HepG2 (cell line): ENCODE data around the gene KDM3A. TPM values are rescaled to one million over a fixed set of nuclear protein-coding genes. Genes with fewer than 3 reads are reported as not detected.

Experiments
- ATAC-seq: fragments of 200-7000 bp; cut with Tn5 transposase; 3 replicates; pipeline ENCODE4 v1.9.1; 2020; ENCODE audit warnings: mild to moderate bottlenecking, moderate library complexity
- BruUV-seq: library from RNA; stranded (reverse); fragments of 400-500 nt; replicated peaks from 2 replicates; lab custom pipeline; 2021; lab: Mats Ljungman, UMichigan
- CTCF ChIA-PET: fragments of 300-600 bp; formaldehyde crosslinking; extraction: SDS; loops from one replicate; lab custom pipeline; 2021; ENCODE audit warnings: low total read pairs, inconsistent platforms, low intra/inter-chr PET ratio; lab: Yijun Ruan, JAX
- POLR2A ChIA-PET: fragments of 350-600 bp; sonication (Branson Sonifier 250); formaldehyde crosslinking; loops from one replicate; lab custom pipeline; 2020; ENCODE audit warnings: antibody characterized with exemption, inconsistent platforms; lab: Yijun Ruan, JAX
- DNase-seq: peaks from one replicate; pipeline ENCODE4 v3.0.0-alpha.2; 2015; ENCODE audit warnings: low spot score
- FAIRE-seq: peaks from 3 replicates; lab custom pipeline; 2011; peaks lifted over from hg19 to GRCh38; lab: Jason Lieb, UNC
- H2AFZ ChIP-seq: one replicate; pipeline ENCODE4 v1.6.1; 2011; ENCODE audit warnings: low read length, inconsistent platforms
- H3K27ac ChIP-seq: fragments of 300-600 bp; 3 replicates; pipeline ENCODE4 v1.8.0; 2011; ENCODE audit warnings: mixed run types, mild to moderate bottlenecking, mixed read lengths, low read length, inconsistent platforms; ENCODE audit not compliant: insufficient read depth; ENCODE audit errors: extremely low read length
- H3K27me3 ChIP-seq, 2 experiments: fragments of 200-600 bp in 1 of 2; 2 replicates in 1 of 2; 3 replicates in 1 of 2; pipeline versions ENCODE4 v1.6.0 to v1.8.0; 2011; ENCODE audit warnings: low read length in 2 of 2, mild to moderate bottlenecking in 2 of 2, moderate library complexity in 2 of 2, inconsistent platforms in 1 of 2; ENCODE audit not compliant: insufficient read depth in 2 of 2, control insufficient read depth in 1 of 2
- H3K36me3 ChIP-seq, 2 experiments: fragments of 200-600 bp in 1 of 2; replicated peaks in 1 of 2; 2 replicates in 1 of 2; 3 replicates in 1 of 2; pipeline versions ENCODE4 v1.5.1 to v1.8.0; 2011; ENCODE audit warnings: low read length in 2 of 2, inconsistent platforms in 1 of 2; ENCODE audit not compliant: insufficient read depth in 2 of 2, control insufficient read depth in 1 of 2
- H3K4me1 ChIP-seq: 2 replicates; pipeline ENCODE4 v1.5.1; 2012; ENCODE audit warnings: low read length, inconsistent platforms; ENCODE audit not compliant: insufficient read depth
- H3K4me2 ChIP-seq: 2 replicates; pipeline ENCODE4 v1.6.0; 2011; ENCODE audit warnings: low read depth, low read length, inconsistent platforms
- H3K4me3 ChIP-seq, 3 experiments: fragments of 200-600 bp in 1 of 3; sonication (generic), shearing (Covaris generic) in 1 of 3; replicated peaks in 1 of 3; 2 replicates each; pipeline ENCODE4 v1.5.1; 2011 to 2016; ENCODE audit warnings: low read length in 3 of 3, inconsistent platforms in 2 of 3, low read depth in 2 of 3, mild to moderate bottlenecking in 2 of 3, control low read depth in 1 of 3, mixed read lengths in 1 of 3; ENCODE audit not compliant: insufficient read depth in 1 of 3
- H3K79me2 ChIP-seq: one replicate; pipeline ENCODE4 v1.6.1; 2011; ENCODE audit warnings: low read length, inconsistent platforms; ENCODE audit not compliant: insufficient read depth
- H3K9ac ChIP-seq: 2 replicates; pipeline ENCODE4 v1.6.0; 2011; ENCODE audit warnings: mild to moderate bottlenecking, low read depth, low read length, inconsistent platforms; ENCODE audit not compliant: insufficient read depth
- H3K9me3 ChIP-seq: 2 replicates; pipeline ENCODE4 v1.5.1; 2012; ENCODE audit warnings: mild to moderate bottlenecking, low read length
- H4K20me1 ChIP-seq: 2 replicates; pipeline ENCODE4 v1.6.0; 2011; ENCODE audit warnings: inconsistent platforms, mild to moderate bottlenecking, low read length, moderate library complexity; ENCODE audit not compliant: insufficient read depth
- ARHGAP35 ChIP-seq: sonication (generic); formaldehyde crosslinking; IDR thresholded peaks from 2 replicates; pipeline ENCODE4 v1.9.0; 2022; ENCODE audit warnings: mild to moderate bottlenecking, inconsistent platforms, moderate library complexity, missing genetic modification reagents, borderline replicate concordance
- CBX2 ChIP-seq, 2 experiments: fragments of 200-600 bp in 1 of 2; sonication (generic); formaldehyde crosslinking in 1 of 2; IDR thresholded peaks; 2 replicates each; pipeline versions ENCODE4 v1.7.0 to v1.8.1; 2018 to 2022; ENCODE audit warnings: low read depth in 2 of 2, low read length in 1 of 2, mild to moderate bottlenecking in 1 of 2, missing genetic modification reagents in 1 of 2
- EED ChIP-seq: sonication (generic); formaldehyde crosslinking; IDR thresholded peaks from 2 replicates; pipeline ENCODE4 v1.5.0; 2020; ENCODE audit warnings: mild to moderate bottlenecking, missing genetic modification reagents
- HES4 ChIP-seq: sonication (generic); formaldehyde crosslinking; IDR thresholded peaks from 2 replicates; pipeline ENCODE4 v1.9.0; 2021; ENCODE audit warnings: mild to moderate bottlenecking, missing genetic modification reagents, borderline replicate concordance
- IRX3 ChIP-seq: sonication (generic); formaldehyde crosslinking; IDR thresholded peaks from 2 replicates; pipeline ENCODE4 v1.8.1; 2023; ENCODE audit warnings: mild to moderate bottlenecking, low read depth, missing genetic modification reagents, borderline replicate concordance
- KDM1A ChIP-seq: IDR thresholded peaks from 2 replicates; pipeline ENCODE4 v1.6.1; 2016; ENCODE audit warnings: missing compliant biosample characterization
- PAX8 ChIP-seq: sonication (generic); formaldehyde crosslinking; IDR thresholded peaks from 2 replicates; pipeline ENCODE4 v1.8.0; 2022; ENCODE audit warnings: mild to moderate bottlenecking, missing genetic modification reagents, borderline replicate concordance
- SETDB1 ChIP-seq: sonication (generic); formaldehyde crosslinking; IDR thresholded peaks from 2 replicates; pipeline ENCODE4 v1.5.1; 2020; ENCODE audit warnings: missing genetic modification reagents, mild to moderate bottlenecking, borderline replicate concordance
- TMF1 ChIP-seq: sonication (generic); formaldehyde crosslinking; IDR thresholded peaks from 2 replicates; pipeline ENCODE4 v1.8.1; 2022; ENCODE audit warnings: low read depth, missing genetic modification reagents
- ZBTB20 ChIP-seq: sonication (generic); formaldehyde crosslinking; IDR thresholded peaks from 2 replicates; pipeline ENCODE4 v1.8.1; 2023; ENCODE audit warnings: missing genetic modification reagents, low read depth, mild to moderate bottlenecking, borderline replicate concordance
- ZFYVE20 ChIP-seq: sonication (generic); formaldehyde crosslinking; IDR thresholded peaks from 2 replicates; pipeline ENCODE4 v1.8.0; 2023; ENCODE audit warnings: low read depth, mild to moderate bottlenecking, moderate library complexity, missing genetic modification reagents, borderline replicate concordance
- ZNF101 ChIP-seq: sonication (generic); formaldehyde crosslinking; IDR thresholded peaks from 2 replicates; pipeline ENCODE4 v1.4.0; 2020; ENCODE audit warnings: mild to moderate bottlenecking, low read depth, missing genetic modification reagents, borderline replicate concordance
- ZNF547 ChIP-seq: sonication (generic); formaldehyde crosslinking; IDR thresholded peaks from 2 replicates; pipeline ENCODE4 v1.5.1; 2020; ENCODE audit warnings: mild to moderate bottlenecking, missing genetic modification reagents
- ZNF747 ChIP-seq: sonication (generic); formaldehyde crosslinking; IDR thresholded peaks from 2 replicates; pipeline ENCODE4 v1.8.1; 2023; ENCODE audit warnings: missing genetic modification reagents, mild to moderate bottlenecking, borderline replicate concordance
- WGBS: methylation state at CpG from one replicate; pipeline ENCODE4 v1.1.6; 2017; ENCODE audit warnings: low lambda C conversion rate; 5-methylcytosine and 5-hydroxymethylcytosine counted together
- in situ Hi-C: cut with HindIII; loops from 2 replicates; pipeline ENCODE4 v1.10.0; 2017; ENCODE audit warnings: low pct_unique_long_range_greater_than_20kb; ENCODE audit not compliant: extremely low pct_ligation_motif_present
- intact Hi-C: fragments of 100-400 bp; cut with micrococcal nuclease; formaldehyde crosslinking; loops from one replicate; pipeline ENCODE4 v1.10.0; 2022; ENCODE audit not compliant: unreplicated experiment
- polyA plus RNA-seq, 8 experiments: library from polyadenylated mRNA; depleted of rRNA in 3 of 8; stranded (reverse) in 7 of 8; unstranded in 1 of 8; fragments of >200 nt; fragmentation: Illumina TruSeq in 4 of 8; extraction: Trizol in 4 of 8; gene quantifications; 2 replicates each; pipeline versions ENCODE4 v1.2.1 to v1.2.3, GENCODE V29; 2011 to 2016; ENCODE audit warnings: low read depth in 4 of 8, missing spikeins in 1 of 8, mixed read lengths in 1 of 8; ENCODE audit not compliant: insufficient read depth in 1 of 8
- total RNA-seq, 5 experiments: library from RNA; depleted of rRNA; stranded (reverse); fragments of >200 nt; fragmentation: Illumina TruSeq; extraction: Trizol; gene quantifications; 2 replicates each; pipeline ENCODE4 v1.2.3, GENCODE V29; 2016; ENCODE audit warnings: low read depth in 1 of 5
- TF ChIP-seq, protein P1 (sequence below), 2 experiments: IDR thresholded peaks; 2 replicates each; pipeline ENCODE4 v1.6.1; 2011 to 2012; ENCODE audit warnings: low read length in 2 of 2, borderline replicate concordance in 1 of 2, low read depth in 1 of 2, mild to moderate bottlenecking in 1 of 2, moderate library complexity in 1 of 2
- TF ChIP-seq, protein P2 (sequence below): sonication (generic); formaldehyde crosslinking; IDR thresholded peaks from 2 replicates; pipeline ENCODE4 v1.8.1; 2022; ENCODE audit warnings: mild to moderate bottlenecking, missing genetic modification reagents

The KDM3A gene
- total and polyA plus RNA-seq, 2 of the 13 experiments (the other 11 are each of a cell fraction or from before 2014, with no cell fraction given) = 21.0 to 70.2 TPM

DNA sequence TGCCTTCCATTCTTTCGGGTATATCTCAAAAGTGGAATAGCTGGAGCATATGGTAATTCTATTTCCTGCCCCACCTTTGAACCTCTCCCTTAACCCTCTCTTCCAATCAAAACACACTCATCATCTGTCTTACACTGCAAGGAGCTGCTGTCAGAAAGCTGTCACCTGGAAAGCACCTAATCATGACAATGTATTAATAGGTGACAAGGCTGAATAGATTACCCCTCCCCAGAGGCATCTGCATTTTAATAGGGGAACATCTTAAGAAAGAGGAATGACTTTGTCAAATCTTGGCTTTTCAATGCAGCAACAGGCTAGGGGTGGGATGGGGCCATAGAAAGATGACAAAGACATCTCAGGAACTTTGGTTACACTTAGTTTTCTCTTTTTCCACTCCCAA is 80.8 kb downstream of the KDM3A start:
- CTCF ChIA-PET = no interaction called here
- FAIRE-seq = no peak

More for the DNA sequence above, 80.8 kb downstream of the KDM3A start:
- in situ Hi-C loops (no loop called here), intact Hi-C loops (no loop called here)
- BruUV-seq = no TSS peak
- ATAC-seq (no peak), DNase-seq (no peak)
- H3K4me2 ChIP-seq = no peak overlapping the region
- H3K4me3 ChIP-seq = no peak overlapping the region
- TF ChIP-seq IRX3 (CRISPR knock-in tag) (no peak), EED (CRISPR knock-in tag) (no peak), PAX8 (no peak), ARHGAP35 (no peak), HES4 (no peak), ZNF547 (CRISPR knock-in tag) (no peak), ZNF101 (no peak), SETDB1 (no peak), KDM1A (no peak), CBX2 (IDR thresholded peaks at IDR 0.05; ENCODE audit: low read depth, low read length) (no peak), CBX2 (CRISPR knock-in tag; IDR thresholded peaks at IDR 0.05; ENCODE audit: low read depth) (no peak), ZFYVE20 (CRISPR knock-in tag) (no peak), TMF1 (CRISPR knock-in tag) (no peak), ZNF747 (no peak), ZBTB20 (CRISPR knock-in tag) (no peak)
- TF ChIP-seq, protein P1, sequence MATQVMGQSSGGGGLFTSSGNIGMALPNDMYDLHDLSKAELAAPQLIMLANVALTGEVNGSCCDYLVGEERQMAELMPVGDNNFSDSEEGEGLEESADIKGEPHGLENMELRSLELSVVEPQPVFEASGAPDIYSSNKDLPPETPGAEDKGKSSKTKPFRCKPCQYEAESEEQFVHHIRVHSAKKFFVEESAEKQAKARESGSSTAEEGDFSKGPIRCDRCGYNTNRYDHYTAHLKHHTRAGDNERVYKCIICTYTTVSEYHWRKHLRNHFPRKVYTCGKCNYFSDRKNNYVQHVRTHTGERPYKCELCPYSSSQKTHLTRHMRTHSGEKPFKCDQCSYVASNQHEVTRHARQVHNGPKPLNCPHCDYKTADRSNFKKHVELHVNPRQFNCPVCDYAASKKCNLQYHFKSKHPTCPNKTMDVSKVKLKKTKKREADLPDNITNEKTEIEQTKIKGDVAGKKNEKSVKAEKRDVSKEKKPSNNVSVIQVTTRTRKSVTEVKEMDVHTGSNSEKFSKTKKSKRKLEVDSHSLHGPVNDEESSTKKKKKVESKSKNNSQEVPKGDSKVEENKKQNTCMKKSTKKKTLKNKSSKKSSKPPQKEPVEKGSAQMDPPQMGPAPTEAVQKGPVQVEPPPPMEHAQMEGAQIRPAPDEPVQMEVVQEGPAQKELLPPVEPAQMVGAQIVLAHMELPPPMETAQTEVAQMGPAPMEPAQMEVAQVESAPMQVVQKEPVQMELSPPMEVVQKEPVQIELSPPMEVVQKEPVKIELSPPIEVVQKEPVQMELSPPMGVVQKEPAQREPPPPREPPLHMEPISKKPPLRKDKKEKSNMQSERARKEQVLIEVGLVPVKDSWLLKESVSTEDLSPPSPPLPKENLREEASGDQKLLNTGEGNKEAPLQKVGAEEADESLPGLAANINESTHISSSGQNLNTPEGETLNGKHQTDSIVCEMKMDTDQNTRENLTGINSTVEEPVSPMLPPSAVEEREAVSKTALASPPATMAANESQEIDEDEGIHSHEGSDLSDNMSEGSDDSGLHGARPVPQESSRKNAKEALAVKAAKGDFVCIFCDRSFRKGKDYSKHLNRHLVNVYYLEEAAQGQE (IDR thresholded peaks at IDR 0.05; ENCODE audit: borderline replicate concordance in 1 of 2, low read depth in 1 of 2, low read length in 2 of 2) = no peak
- TF ChIP-seq, protein P2, sequence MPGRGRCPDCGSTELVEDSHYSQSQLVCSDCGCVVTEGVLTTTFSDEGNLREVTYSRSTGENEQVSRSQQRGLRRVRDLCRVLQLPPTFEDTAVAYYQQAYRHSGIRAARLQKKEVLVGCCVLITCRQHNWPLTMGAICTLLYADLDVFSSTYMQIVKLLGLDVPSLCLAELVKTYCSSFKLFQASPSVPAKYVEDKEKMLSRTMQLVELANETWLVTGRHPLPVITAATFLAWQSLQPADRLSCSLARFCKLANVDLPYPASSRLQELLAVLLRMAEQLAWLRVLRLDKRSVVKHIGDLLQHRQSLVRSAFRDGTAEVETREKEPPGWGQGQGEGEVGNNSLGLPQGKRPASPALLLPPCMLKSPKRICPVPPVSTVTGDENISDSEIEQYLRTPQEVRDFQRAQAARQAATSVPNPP (CRISPR knock-in tag) = no peak
- H3K36me3 ChIP-seq = peaks cover 4 to 20% of the 10 kb centered on the region in 2 experiments
- no peaks in the 10 kb centered on the region for H3K79me2 ChIP-seq
- no peak overlapping the region for H3K27ac ChIP-seq
- H4K20me1 ChIP-seq = no peaks in the 10 kb centered on the region; the same call in 1 of the 2 replicates
- POLR2A ChIA-PET = no interaction called here
- peaks cover 5% of the 10 kb centered on the region; the same call in 1 of the 2 replicates for H3K4me1 ChIP-seq
- H3K27me3 ChIP-seq = no peaks in the 10 kb centered on the region
- 100% methylated on average over 1 of the region's 1 CpG for WGBS
- H2AFZ ChIP-seq = no peak overlapping the region
- peaks cover 11% of the 10 kb centered on the region for H3K9me3 ChIP-seq
- no peak overlapping the region for H3K9ac ChIP-seq
